Gastrocnemius medialis (tissue), 4 donors: ENCODE results near the gene PGAM2. TPM values are rescaled to one million over a fixed set of nuclear protein-coding genes. Genes with fewer than 3 reads are reported as not detected.
"Not testable (repeated sequence)": the region's sequence is repeated elsewhere in the genome, so short reads cannot be mapped to it uniquely, and the experiment has no call there.

Experiments
- ATAC-seq, 2 donors: fragments of 150-250 bp; one replicate each; pipeline ENCODE4 v1.9.1; 2016
- DNase-seq, 2 donors: peaks; one replicate each; pipeline ENCODE4 v3.0.0-alpha.2; 2019
- H3K27ac ChIP-seq, 4 donors: fragments of 200-600 bp; sonication (generic); 1 replicate in 1 of 4; 2 replicates in 3 of 4; pipeline ENCODE4 v1.5.1; 2016 to 2018; ENCODE audit warnings: mild to moderate bottlenecking in 2 of 4, moderate library complexity in 1 of 4
- H3K27me3 ChIP-seq, 3 donors: fragments of 200-600 bp; sonication (generic) in 2 of 3; 1 replicate in 1 of 3; 2 replicates in 2 of 3; pipeline versions ENCODE4 v1.5.1 to v1.6.0; 2016 to 2019; ENCODE audit warnings: mild to moderate bottlenecking in 1 of 3, moderate library complexity in 1 of 3
- H3K36me3 ChIP-seq, 2 donors: fragments of 200-600 bp; sonication (generic) in 1 of 2; one replicate each; pipeline ENCODE4 v1.5.1; 2017 to 2018
- H3K4me1 ChIP-seq, 2 donors: fragments of 200-600 bp; sonication (generic) in 1 of 2; one replicate each; pipeline ENCODE4 v1.5.1; 2016 to 2017; ENCODE audit warnings: mild to moderate bottlenecking in 2 of 2
- H3K4me3 ChIP-seq, 4 donors: fragments of 200-600 bp; sonication (generic) in 3 of 4; 1 replicate in 1 of 4; 2 replicates in 3 of 4; pipeline ENCODE4 v1.5.1; 2016 to 2019; ENCODE audit warnings: mild to moderate bottlenecking in 2 of 4
- H3K9me3 ChIP-seq, 3 donors: fragments of 200-600 bp; sonication (generic) in 2 of 3; 1 replicate in 1 of 3; 2 replicates in 2 of 3; pipeline ENCODE4 v1.5.1; 2016 to 2019
- CTCF ChIP-seq, 5 experiments: fragments of 450-650 bp in 3 of 5; fragments of 200-600 bp in 2 of 5; sonication (generic) in 2 of 5; IDR thresholded peaks in 4 of 5; conservative IDR thresholded peaks in 1 of 5; 1 replicate in 4 of 5; 2 replicates in 1 of 5; pipeline ENCODE4 v1.5.1; 2016 to 2019; ENCODE audit warnings: antibody characterized with exemption in 5 of 5, mild to moderate bottlenecking in 3 of 5, moderate library complexity in 3 of 5
- POLR2A ChIP-seq, 2 donors: fragments of 450-650 bp; IDR thresholded peaks; one replicate each; pipeline ENCODE4 v1.6.1; 2017; ENCODE audit warnings: antibody characterized with exemption in 2 of 2, mild to moderate bottlenecking in 2 of 2, moderate library complexity in 2 of 2
- in situ Hi-C, 4 donors: fragments of 200-750 bp; cut with MboI; loops; one replicate each; pipeline versions ENCODE4 v1.15.0 to v1.8.0; 2017; ENCODE audit warnings: low sequenced_read_pairs in 4 of 4
- intact Hi-C: fragments of 100-400 bp; cut with DNase I; formaldehyde crosslinking; loops from one replicate; pipeline ENCODE4 v1.15.1; 2023; ENCODE audit warnings: low total_unique reads
- total RNA-seq, 4 donors: library from RNA; depleted of rRNA; stranded (reverse); fragments of >200 nt; gene quantifications; one replicate each; pipeline versions ENCODE4 v1.1.0 to v1.2.3, GENCODE V29; 2016

Gene PGAM2
- total RNA-seq, 4 donors from 2014 or later, result 129 to 355 (median 306) TPM

GRCh38 chr7:44032031-44032430, 33.3 kb downstream of the PGAM2 start:
- H3K27ac ChIP-seq, ATAC-seq, H3K36me3 ChIP-seq, H3K9me3 ChIP-seq, H3K4me3 ChIP-seq, intact Hi-C loops, in situ Hi-C loops, H3K27me3 ChIP-seq, DNase-seq, H3K4me1 ChIP-seq: not testable (repeated sequence)

DNA sequence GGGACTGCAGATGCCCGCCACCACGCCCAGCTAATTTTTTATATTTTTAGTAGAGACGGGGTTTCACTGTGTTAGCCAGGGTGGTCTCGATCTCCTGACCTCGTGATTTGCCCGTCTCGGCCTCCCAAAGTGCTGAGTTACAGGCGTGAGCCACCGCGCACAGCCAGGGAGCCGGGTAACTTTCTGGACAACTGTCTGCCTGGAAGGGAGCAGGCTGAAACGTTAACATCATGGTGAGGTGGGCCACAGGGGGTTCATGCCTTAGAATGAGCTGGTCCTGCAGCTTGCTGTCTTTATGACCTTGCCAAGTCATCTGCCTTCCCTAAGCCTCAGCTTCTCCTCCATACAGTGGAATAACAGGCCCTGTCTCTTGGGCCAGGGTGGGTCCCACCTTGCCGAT, 34.0 kb downstream of the PGAM2 start:
- H3K9me3 ChIP-seq, H3K4me1 ChIP-seq, H3K36me3 ChIP-seq, H3K4me3 ChIP-seq, ATAC-seq, H3K27me3 ChIP-seq, DNase-seq, intact Hi-C loops, H3K27ac ChIP-seq, in situ Hi-C loops: not testable (repeated sequence)

- DNase-seq, H3K36me3 ChIP-seq, H3K4me3 ChIP-seq, ATAC-seq, H3K27ac ChIP-seq, in situ Hi-C loops, intact Hi-C loops, H3K27me3 ChIP-seq, H3K4me1 ChIP-seq, H3K9me3 ChIP-seq: not testable (repeated sequence)
Observed at GRCh38 chr7:44030029-44030428, 35.3 kb downstream of the PGAM2 start.

- in situ Hi-C loops, ATAC-seq: not testable (repeated sequence)
Observed at GRCh38 chr7:44029433-44029832, 35.9 kb downstream of the PGAM2 start.

DNA sequence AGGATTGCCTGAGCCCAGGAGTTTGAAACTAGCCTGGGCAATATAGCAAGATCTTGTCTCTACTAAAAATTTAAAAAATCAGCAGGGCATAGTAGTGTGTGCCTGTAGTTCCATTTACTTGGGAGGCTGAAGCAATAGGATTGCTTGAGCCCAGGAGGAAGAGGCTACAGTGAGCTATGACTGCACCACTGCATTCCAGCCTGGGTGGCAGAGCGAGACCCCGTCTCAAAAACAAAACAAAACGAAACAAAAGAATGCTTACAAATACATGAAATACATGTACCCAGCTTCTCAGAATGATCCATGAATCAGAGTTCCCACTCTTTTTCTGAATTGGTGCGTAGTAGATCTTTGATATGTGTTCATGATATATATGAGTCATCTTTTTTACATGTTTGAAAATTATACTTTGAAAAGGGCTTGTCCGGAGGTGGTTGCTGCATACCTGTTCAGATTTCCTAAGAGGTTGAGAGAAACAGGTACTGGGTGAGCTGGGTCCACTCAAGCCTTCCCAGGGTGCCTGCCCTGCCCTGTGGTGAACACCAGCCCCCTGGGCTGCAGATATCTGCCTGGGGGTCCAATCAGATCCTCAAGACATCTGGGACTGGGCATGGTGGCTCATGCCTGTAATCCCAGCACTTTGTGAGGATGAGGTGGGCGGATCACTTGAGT, 42.4 kb downstream of the PGAM2 start:
- H3K4me3 ChIP-seq, H3K27me3 ChIP-seq, H3K9me3 ChIP-seq, ATAC-seq, H3K4me1 ChIP-seq, intact Hi-C loops, H3K36me3 ChIP-seq, DNase-seq, H3K27ac ChIP-seq, in situ Hi-C loops: not testable (repeated sequence)

More at GRCh38 chr7:44029433-44029832, 35.9 kb downstream of the PGAM2 start:
- H3K36me3 ChIP-seq, DNase-seq, H3K4me3 ChIP-seq, H3K27me3 ChIP-seq, H3K27ac ChIP-seq, intact Hi-C loops, H3K4me1 ChIP-seq, H3K9me3 ChIP-seq: not testable (repeated sequence)

- H3K27me3 ChIP-seq, H3K9me3 ChIP-seq, intact Hi-C loops, in situ Hi-C loops, H3K27ac ChIP-seq, H3K4me3 ChIP-seq, H3K36me3 ChIP-seq, DNase-seq, ATAC-seq, H3K4me1 ChIP-seq: not testable (repeated sequence)
Observed at GRCh38 chr7:44022069-44022468, 43.3 kb downstream of the PGAM2 start.

- peak overlapping the region; percentile 72 to 91 (median 86) for H3K27ac ChIP-seq
- H3K36me3 ChIP-seq, ATAC-seq, in situ Hi-C loops, H3K4me3 ChIP-seq, H3K4me1 ChIP-seq, H3K9me3 ChIP-seq, H3K27me3 ChIP-seq, DNase-seq: not testable (repeated sequence)
- intact Hi-C loops, result loop anchor here (2.0 kb wide), 3 partner anchors 63 to 177 kb away; partner anchors contain the start of genes POLD2 and POLM
Observed at GRCh38 chr7:44019825-44020224, 45.5 kb downstream of the PGAM2 start.

DNA sequence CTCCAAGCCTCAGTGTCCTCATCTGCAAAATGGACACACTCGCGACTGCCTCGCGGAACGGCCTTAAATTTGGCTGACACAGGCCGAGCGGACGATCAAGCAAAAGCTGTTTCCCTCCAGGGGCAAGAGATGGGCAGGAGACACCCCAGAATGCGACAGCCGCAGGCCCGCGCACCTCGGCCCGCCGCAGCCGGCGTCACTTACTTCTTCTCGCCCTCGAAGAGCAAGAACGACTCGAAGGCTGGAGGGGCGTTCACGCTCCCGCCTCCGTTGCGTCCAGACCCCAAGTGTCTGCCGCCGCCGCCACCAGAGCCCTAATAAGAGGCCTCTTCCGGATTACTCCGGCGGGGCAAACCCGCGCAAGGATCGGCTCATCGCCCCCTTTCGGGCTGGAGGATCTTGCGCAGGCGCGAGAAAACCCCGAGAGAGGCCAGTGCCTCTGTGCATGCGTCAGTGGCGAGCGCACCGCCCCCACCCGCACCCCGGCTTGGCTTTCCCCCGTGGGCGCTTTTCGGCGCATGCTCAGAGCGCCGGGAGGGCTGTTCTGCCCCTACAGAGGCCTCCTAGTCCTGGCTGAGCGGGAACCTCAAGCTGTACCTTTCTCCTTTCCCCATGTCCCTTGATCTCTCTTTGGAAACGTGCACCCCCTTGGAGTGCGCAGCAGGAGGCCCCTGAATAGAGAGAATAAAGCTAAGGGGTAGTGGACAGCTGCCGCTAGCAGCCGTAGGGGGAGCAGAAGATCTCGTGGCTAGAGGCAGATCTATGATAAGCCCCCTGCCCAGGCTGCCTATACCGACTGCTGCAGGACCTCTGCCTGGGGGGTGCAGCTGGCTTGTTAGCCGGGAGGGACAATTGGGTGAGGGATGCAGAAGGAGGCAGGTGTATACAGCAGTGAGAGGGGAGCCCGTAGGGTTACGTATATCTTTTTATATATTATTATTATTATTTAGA, 46.2 kb downstream of the PGAM2 start:
- ATAC-seq, result peak; percentile 94 to 97
- intact Hi-C loops, result loop anchor here (2.0 kb wide), 1 partner anchor 64 kb away; the partner anchor contains the start of gene POLM
- in situ Hi-C loops, result not testable (repeated sequence)

GRCh38 chr7:44015090-44015489, 50.3 kb downstream of the PGAM2 start:
- ATAC-seq, intact Hi-C loops, in situ Hi-C loops: not testable (repeated sequence)

More for the DNA sequence above, 46.2 kb downstream of the PGAM2 start:
- H3K27ac ChIP-seq, result peak overlapping the region; percentile 72 to 91 (median 86)
- H3K36me3 ChIP-seq, H3K27me3 ChIP-seq, H3K4me1 ChIP-seq, H3K9me3 ChIP-seq: not testable (repeated sequence)
- peak; percentile 93 to 97 for DNase-seq
- TF ChIP-seq CTCF (IDR thresholded peaks at IDR 0.05 in 4 of 5, conservative IDR thresholded peaks at IDR 0.05 in 1 of 5) (peak; percentile 58 to 70 (median 69)), POLR2A (IDR thresholded peaks at IDR 0.05) (peak; percentile 62 to 65)
- H3K4me3 ChIP-seq, result peak overlapping the region; percentile 61 to 95 (median 88)

More at GRCh38 chr7:44015090-44015489, 50.3 kb downstream of the PGAM2 start:
- not testable (repeated sequence) for H3K36me3 ChIP-seq, H3K27ac ChIP-seq, DNase-seq, H3K9me3 ChIP-seq, H3K4me3 ChIP-seq, H3K27me3 ChIP-seq, H3K4me1 ChIP-seq
